Calu3 (cell line): Measurements from ENCODE around the gene PDK3. TPM values are rescaled to one million over a fixed set of nuclear protein-coding genes. Genes with fewer than 3 reads are reported as not detected.

Experiments used
- Bru-seq: library from RNA; stranded (reverse); fragments of 400-500 nt; gene quantifications from one replicate; lab custom pipeline; 2021; lab: Mats Ljungman, UMichigan
- BruChase-seq, 2 experiments: library from RNA; stranded (reverse); fragments of 400-500 nt; gene quantifications; one replicate each; lab custom pipeline; 2021; lab: Mats Ljungman, UMichigan
- BruUV-seq: library from RNA; stranded (reverse); fragments of 400-500 nt; replicated peaks from 2 replicates; lab custom pipeline; 2021; lab: Mats Ljungman, UMichigan
- CTCF ChIA-PET: fragments of 300-600 bp; sonication (Branson Sonifier 250); formaldehyde crosslinking; loops from one replicate; lab custom pipeline; 2022; ENCODE audit warnings: antibody characterized with exemption; lab: Charles Lee
- DNase-seq: peaks from one replicate; pipeline ENCODE4 v3.0.0; 2022
- H3K27ac Mint-ChIP-seq: one replicate; pipeline ENCODE4 v1.8.0; 2022; ENCODE audit warnings: mixed read lengths; ENCODE audit not compliant: unreplicated experiment
- H3K27me3 Mint-ChIP-seq: one replicate; pipeline ENCODE4 v1.8.0; 2022; ENCODE audit warnings: mixed read lengths; ENCODE audit not compliant: unreplicated experiment
- H3K36me3 Mint-ChIP-seq: one replicate; pipeline ENCODE4 v1.8.0; 2022; ENCODE audit warnings: mild to moderate bottlenecking, moderate library complexity, mixed read lengths; ENCODE audit not compliant: insufficient read depth, unreplicated experiment
- H3K4me1 Mint-ChIP-seq: one replicate; pipeline ENCODE4 v1.8.0; 2022; ENCODE audit warnings: mild to moderate bottlenecking, low read depth, mixed read lengths; ENCODE audit not compliant: unreplicated experiment
- H3K4me3 Mint-ChIP-seq: one replicate; pipeline ENCODE4 v1.8.0; 2022; ENCODE audit warnings: mild to moderate bottlenecking, low read depth, moderate library complexity, mixed read lengths; ENCODE audit not compliant: unreplicated experiment
- H3K9me3 Mint-ChIP-seq: one replicate; pipeline ENCODE4 v1.8.0; 2022; ENCODE audit warnings: low read depth, mixed read lengths; ENCODE audit not compliant: unreplicated experiment
- intact Hi-C: fragments of 100-400 bp; cut with micrococcal nuclease; formaldehyde crosslinking; loops from one replicate; pipeline ENCODE4 v1.10.0; 2022; ENCODE audit not compliant: unreplicated experiment
- long read RNA-seq: library from polyadenylated mRNA; stranded (forward); transcript quantifications from one replicate; pipeline ENCODE4 v2.0.0, GENCODE V29; 2022
- total RNA-seq: library from RNA; stranded (reverse); gene quantifications from 2 replicates; pipeline ENCODE4 v1.2.3, GENCODE V29; 2022
- TF ChIP-seq, protein P1 (sequence below): fragments of 200-600 bp; IDR thresholded peaks from one replicate; pipeline ENCODE4 v1.8.0; 2022; ENCODE audit warnings: antibody characterized with exemption; ENCODE audit not compliant: unreplicated experiment

PDK3 gene
- total RNA-seq (10.7 and 13.7 TPM in 2 replicates), Bru-seq, nascent RNA (percentile 52 among the genes with signal in this experiment), BruChase-seq, experiment 1, labeled RNA remaining after a 6-hour chase (percentile 47 among the genes with signal in this experiment), BruChase-seq, experiment 2, labeled RNA remaining after a 2-hour chase (percentile 50 among the genes with signal in this experiment)
- long read RNA-seq, transcript PDK3-202 (12 exons, 1,921 nt), result major isoform, 10 of 15 reads
- long read RNA-seq, partial matches to known transcripts, result 0 of 15 reads
- long read RNA-seq, other reads (novel, unspliced or antisense), result 4 of 15 reads

DNA sequence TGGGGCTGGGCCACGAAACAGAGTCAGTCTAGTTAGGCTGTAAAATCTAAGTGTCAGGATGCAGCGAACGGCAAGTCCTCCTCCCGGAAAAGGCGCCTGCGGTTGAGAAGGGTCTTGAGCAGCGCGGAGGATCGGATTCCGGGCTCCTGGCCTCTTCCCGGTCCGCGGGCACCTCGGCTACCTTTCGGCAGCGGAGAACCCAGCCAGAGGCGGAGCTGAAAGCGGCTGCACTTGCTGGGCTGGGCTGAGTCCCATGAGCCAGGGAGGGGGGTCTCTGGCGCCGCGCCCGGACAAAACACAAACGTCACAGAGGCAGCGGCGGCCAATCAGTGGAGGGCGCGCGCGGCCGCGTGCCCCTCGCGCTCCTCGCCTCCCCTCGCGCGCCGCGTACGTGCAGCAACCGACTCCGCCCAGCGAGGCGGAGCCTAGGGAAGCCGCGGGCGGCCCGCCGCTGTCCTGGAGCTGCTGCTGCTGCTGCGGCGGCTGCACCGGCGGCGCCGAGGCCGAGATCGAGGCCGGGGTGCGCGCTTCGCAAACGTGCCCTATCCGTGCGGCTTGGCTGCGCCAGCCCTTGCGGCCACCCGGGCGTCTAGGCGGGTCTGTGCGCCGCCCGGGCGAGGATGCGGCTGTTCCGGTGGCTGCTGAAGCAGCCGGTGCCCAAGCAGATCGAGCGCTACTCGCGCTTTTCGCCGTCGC lies at the start of gene PDK3:
PDK3 (plus strand) TSS at position 451 of the 696 bp plus-strand sequence; CDS start at position 621, 170 bp downstream.
- peak within 1 kb of the TSS; percentile 40 for H3K27ac Mint-ChIP-seq
- peaks cover 18% of the 10 kb centered on the region for H3K36me3 Mint-ChIP-seq
- peak; percentile 92 for DNase-seq
- H3K27me3 Mint-ChIP-seq, result peaks cover 2% of the 10 kb centered on the region
- H3K9me3 Mint-ChIP-seq, result no peaks in the 10 kb centered on the region
- intact Hi-C loops, result no loop called here
- BruUV-seq, result no TSS peak
- H3K4me3 Mint-ChIP-seq, result peak within 1 kb of the TSS; percentile 81
- TF ChIP-seq, protein P1, sequence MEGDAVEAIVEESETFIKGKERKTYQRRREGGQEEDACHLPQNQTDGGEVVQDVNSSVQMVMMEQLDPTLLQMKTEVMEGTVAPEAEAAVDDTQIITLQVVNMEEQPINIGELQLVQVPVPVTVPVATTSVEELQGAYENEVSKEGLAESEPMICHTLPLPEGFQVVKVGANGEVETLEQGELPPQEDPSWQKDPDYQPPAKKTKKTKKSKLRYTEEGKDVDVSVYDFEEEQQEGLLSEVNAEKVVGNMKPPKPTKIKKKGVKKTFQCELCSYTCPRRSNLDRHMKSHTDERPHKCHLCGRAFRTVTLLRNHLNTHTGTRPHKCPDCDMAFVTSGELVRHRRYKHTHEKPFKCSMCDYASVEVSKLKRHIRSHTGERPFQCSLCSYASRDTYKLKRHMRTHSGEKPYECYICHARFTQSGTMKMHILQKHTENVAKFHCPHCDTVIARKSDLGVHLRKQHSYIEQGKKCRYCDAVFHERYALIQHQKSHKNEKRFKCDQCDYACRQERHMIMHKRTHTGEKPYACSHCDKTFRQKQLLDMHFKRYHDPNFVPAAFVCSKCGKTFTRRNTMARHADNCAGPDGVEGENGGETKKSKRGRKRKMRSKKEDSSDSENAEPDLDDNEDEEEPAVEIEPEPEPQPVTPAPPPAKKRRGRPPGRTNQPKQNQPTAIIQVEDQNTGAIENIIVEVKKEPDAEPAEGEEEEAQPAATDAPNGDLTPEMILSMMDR, result no peak
- CTCF ChIA-PET, result interaction anchor here (0.8 to 1.0 kb wide), 2 partner anchors 30 to 34 kb away, joined by 3 to 5 read pairs; no protein-coding TSS in a partner anchor
- peaks cover 8% of the 10 kb centered on the region for H3K4me1 Mint-ChIP-seq

DNA sequence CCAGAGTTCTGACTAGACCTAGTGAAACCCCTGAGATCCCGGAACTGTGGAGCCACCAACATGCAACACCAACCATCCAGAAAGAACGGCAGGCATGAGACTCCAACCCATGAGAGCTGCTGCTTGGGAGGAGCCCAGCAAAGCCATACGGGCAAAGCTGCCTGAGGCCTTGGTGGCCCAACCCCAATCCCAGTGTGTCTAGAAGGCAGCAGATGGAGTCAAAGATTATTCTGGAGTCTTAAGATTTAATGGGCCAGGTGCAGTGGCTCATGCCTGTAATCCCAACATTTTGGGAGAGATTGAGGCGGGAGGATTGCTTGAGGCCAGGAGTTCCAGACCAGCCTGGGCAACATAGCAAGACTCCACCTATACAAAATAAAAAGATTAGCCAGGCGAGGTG lies 49.2 kb upstream of the PDK3 start:
- BruUV-seq, result no TSS peak
- H3K4me1 Mint-ChIP-seq, result no peaks in the 10 kb centered on the region
- CTCF ChIA-PET, result no interaction called here
- intact Hi-C loops, result no loop called here
- H3K27ac Mint-ChIP-seq, result no peak overlapping the region
- H3K4me3 Mint-ChIP-seq, result no peak overlapping the region
- no peaks in the 10 kb centered on the region for H3K36me3 Mint-ChIP-seq
- TF ChIP-seq, protein P1, result no peak
- H3K9me3 Mint-ChIP-seq, result peaks cover 2% of the 10 kb centered on the region
- no peak for DNase-seq
- H3K27me3 Mint-ChIP-seq, result peaks cover 23% of the 10 kb centered on the region

DNA sequence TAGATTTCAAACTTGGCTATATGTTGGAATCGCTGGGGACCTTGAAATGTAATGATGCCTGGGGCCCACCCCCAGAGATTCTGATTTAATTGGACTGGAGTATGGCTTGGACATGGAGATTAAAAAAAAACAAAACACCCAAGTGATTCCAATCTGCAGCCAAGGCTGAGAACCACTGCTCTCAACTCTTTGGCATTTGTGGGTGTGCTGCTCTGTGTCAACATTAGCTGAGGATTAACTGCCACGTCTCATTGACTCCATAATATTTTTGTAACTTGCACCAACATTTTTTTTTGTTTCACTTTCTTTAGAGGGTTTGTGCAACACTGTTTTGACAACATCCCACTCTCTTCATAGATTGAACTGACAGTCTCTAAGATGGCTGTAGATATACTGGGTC lies 41.1 kb upstream of the PDK3 start:
- Mint-ChIP-seq H3K36me3 (no peaks in the 10 kb centered on the region), H3K27me3 (no peaks in the 10 kb centered on the region), H3K4me1 (no peaks in the 10 kb centered on the region), H3K27ac (no peak overlapping the region), H3K9me3 (peaks cover 3% of the 10 kb centered on the region), H3K4me3 (no peak overlapping the region)
- intact Hi-C loops, result no loop called here
- TF ChIP-seq, protein P1, result no peak
- DNase-seq, result no peak
- BruUV-seq, result no TSS peak
- CTCF ChIA-PET, result no interaction called here

DNA sequence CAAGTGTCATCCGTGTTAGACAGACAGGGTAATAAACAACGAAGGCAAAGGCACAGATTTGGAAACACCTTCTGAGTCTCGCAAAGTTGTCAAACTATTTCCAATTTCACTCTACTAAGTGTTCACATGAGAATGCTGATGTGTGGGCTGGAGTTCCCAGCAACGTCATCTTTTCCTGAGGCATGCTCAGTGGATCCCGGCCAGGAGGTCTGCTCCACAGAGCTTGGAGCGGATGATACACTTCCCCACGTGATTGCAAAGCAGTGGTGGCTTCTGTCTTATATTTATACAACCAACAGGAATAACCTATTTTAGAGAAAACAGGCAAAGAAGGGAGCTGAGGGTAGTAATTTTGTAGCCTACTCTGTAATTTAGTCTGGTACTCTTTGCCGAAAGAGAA lies 40.1 kb upstream of the PDK3 start:
- BruUV-seq, result no TSS peak
- no peak for DNase-seq
- no peaks in the 10 kb centered on the region for H3K4me1 Mint-ChIP-seq
- intact Hi-C loops, result no loop called here
- TF ChIP-seq, protein P1, result no peak
- CTCF ChIA-PET, result no interaction called here
- H3K27ac Mint-ChIP-seq, result no peak overlapping the region
- H3K9me3 Mint-ChIP-seq, result peaks cover 3% of the 10 kb centered on the region
- H3K36me3 Mint-ChIP-seq, result no peaks in the 10 kb centered on the region
- no peak overlapping the region for H3K4me3 Mint-ChIP-seq
- no peaks in the 10 kb centered on the region for H3K27me3 Mint-ChIP-seq
